GM12892 (cell line): ENCODE measurements around the gene SH3RF3.

Experiments used
- POLR2A ChIP-seq: IDR thresholded peaks from 2 replicates; pipeline ENCODE4 v1.6.1; 2011; ENCODE audit warnings: low read depth, low read length, control low read depth
- POLR2AphosphoS5 ChIP-seq: IDR thresholded peaks from 2 replicates; pipeline ENCODE4 v1.6.1; 2011; ENCODE audit warnings: low read depth, low read length, control low read depth
- TAF1 ChIP-seq: IDR thresholded peaks from 2 replicates; pipeline ENCODE4 v1.6.1; 2011; ENCODE audit warnings: low read depth, mild to moderate bottlenecking, control low read depth, low read length, borderline replicate concordance

DNA sequence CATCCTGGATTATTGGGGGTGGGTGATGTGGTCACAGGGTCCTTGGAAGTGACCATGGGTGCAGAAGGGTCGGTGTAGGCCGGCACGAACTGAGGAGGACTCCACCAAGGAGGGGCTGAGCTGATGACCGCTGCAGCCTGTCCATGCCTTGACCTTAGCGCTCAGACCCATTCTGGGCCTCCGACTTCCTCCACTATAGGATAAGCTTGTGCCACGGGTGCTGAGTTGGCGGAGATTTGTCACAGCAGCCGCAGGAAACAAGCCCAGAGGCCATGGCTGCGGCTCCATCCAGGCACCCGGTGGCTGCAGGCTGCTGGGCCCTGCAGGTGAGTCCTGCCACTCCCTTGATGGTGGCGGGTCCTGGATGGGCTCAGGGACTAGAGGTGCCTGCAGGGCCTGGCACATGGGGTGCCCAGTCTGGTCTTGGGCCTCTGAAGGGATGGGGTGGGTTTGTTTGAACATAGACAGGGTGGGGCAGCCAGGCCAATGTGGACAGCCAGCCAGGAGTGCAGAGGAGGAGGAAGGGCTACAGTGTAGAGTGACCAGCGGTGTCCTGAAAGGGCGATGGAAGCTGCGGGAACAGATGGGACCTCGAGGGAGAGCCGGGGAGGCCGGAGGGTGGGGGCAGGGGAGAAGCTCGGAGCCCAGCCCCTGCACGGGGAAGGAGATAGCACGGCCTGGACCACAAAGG lies 400.0 kb downstream of the SH3RF3 start:
- TF ChIP-seq POLR2A (no peak), POLR2AphosphoS5 (no peak), TAF1 (no peak)
